WTC11 (cell line): Measurements from ENCODE around the gene IMPDH1. TPM values are rescaled to one million over a fixed set of nuclear protein-coding genes. Genes with fewer than 3 reads are reported as not detected.

Source experiments
- ATAC-seq: fragments of 200-7000 bp; cut with Tn5 transposase; 2 replicates; pipeline ENCODE4 v1.10.0; 2021; ENCODE audit warnings: mild to moderate bottlenecking, moderate library complexity
- CTCF ChIA-PET: fragments of 300-600 bp; sonication (Branson Sonifier 250); formaldehyde crosslinking; loops from one replicate; lab custom pipeline; 2021; ENCODE audit warnings: antibody characterized with exemption; lab: Charles Lee
- POLR2A ChIA-PET: fragments of 350-600 bp; sonication (Branson Sonifier 250); formaldehyde crosslinking; loops from one replicate; lab custom pipeline; 2021; ENCODE audit warnings: antibody characterized with exemption; lab: Charles Lee
- DNase-seq: peaks from one replicate; pipeline ENCODE4 v3.0.0; 2021; ENCODE audit warnings: low spot score
- H3K27ac Mint-ChIP-seq: 2 replicates; pipeline ENCODE4 v1.8.0; 2021; ENCODE audit warnings: mixed read lengths
- H3K27me3 Mint-ChIP-seq: 2 replicates; pipeline ENCODE4 v1.8.0; 2021; ENCODE audit warnings: low read depth, mild to moderate bottlenecking, moderate library complexity, mixed read lengths
- H3K36me3 Mint-ChIP-seq: 2 replicates; pipeline ENCODE4 v1.8.0; 2021; ENCODE audit warnings: mixed read lengths
- H3K4me1 Mint-ChIP-seq: 2 replicates; pipeline ENCODE4 v1.8.0; 2022; ENCODE audit warnings: mixed read lengths
- H3K4me3 Mint-ChIP-seq: 2 replicates; pipeline ENCODE4 v1.8.0; 2021; ENCODE audit warnings: mild to moderate bottlenecking, moderate library complexity, mixed read lengths
- H3K9me3 Mint-ChIP-seq: 2 replicates; pipeline ENCODE4 v1.8.0; 2021; ENCODE audit warnings: mixed read lengths
- AR ChIP-seq: fragments of 250-450 bp; sonication (Bioruptor Pico); IDR thresholded peaks from 2 replicates; pipeline ENCODE4 v1.9.0; 2021; ENCODE audit warnings: mild to moderate bottlenecking
- ATF6 ChIP-seq: sonication (generic); formaldehyde crosslinking; IDR thresholded peaks from 2 replicates; pipeline ENCODE4 v1.8.1; 2023; ENCODE audit warnings: mild to moderate bottlenecking, missing genetic modification reagents
- ERG ChIP-seq: fragments of 250-450 bp; sonication (Bioruptor Pico); IDR thresholded peaks from 2 replicates; pipeline ENCODE4 v1.8.0; 2021; ENCODE audit warnings: mild to moderate bottlenecking
- FOXJ3 ChIP-seq: sonication (generic); formaldehyde crosslinking; IDR thresholded peaks from 2 replicates; pipeline ENCODE4 v1.9.0; 2021; ENCODE audit warnings: missing genetic modification reagents, mild to moderate bottlenecking, borderline replicate concordance
- FOXP1 ChIP-seq: sonication (generic); formaldehyde crosslinking; IDR thresholded peaks from 2 replicates; pipeline ENCODE4 v1.8.0; 2022; ENCODE audit warnings: missing genetic modification reagents, mild to moderate bottlenecking, moderate library complexity, borderline replicate concordance
- IRF2 ChIP-seq: sonication (generic); formaldehyde crosslinking; IDR thresholded peaks from 2 replicates; pipeline ENCODE4 v1.8.0; 2022; ENCODE audit warnings: low read depth, missing genetic modification reagents, borderline replicate concordance
- JAZF1 ChIP-seq: fragments of 250-450 bp; sonication (Bioruptor Pico); IDR thresholded peaks from 2 replicates; pipeline ENCODE4 v1.9.0; 2021; ENCODE audit warnings: moderate library complexity, mild to moderate bottlenecking, inconsistent platforms
- JUN ChIP-seq: sonication (generic); formaldehyde crosslinking; IDR thresholded peaks from 2 replicates; pipeline ENCODE4 v1.8.0; 2023; ENCODE audit warnings: mild to moderate bottlenecking, missing genetic modification reagents
- NR2C2 ChIP-seq: sonication (generic); formaldehyde crosslinking; IDR thresholded peaks from 2 replicates; pipeline ENCODE4 v1.8.0; 2022; ENCODE audit warnings: mild to moderate bottlenecking, missing genetic modification reagents
- OVOL2 ChIP-seq: fragments of 250-450 bp; sonication (Bioruptor Pico); IDR thresholded peaks from 2 replicates; pipeline ENCODE4 v1.9.0; 2021; ENCODE audit warnings: mild to moderate bottlenecking, borderline replicate concordance
- SMAD4 ChIP-seq: sonication (generic); formaldehyde crosslinking; IDR thresholded peaks from 2 replicates; pipeline ENCODE4 v1.8.0; 2022; ENCODE audit warnings: mild to moderate bottlenecking, missing genetic modification reagents
- STAT6 ChIP-seq: sonication (generic); formaldehyde crosslinking; conservative IDR thresholded peaks from 2 replicates; pipeline ENCODE4 v1.8.1; 2023; ENCODE audit warnings: mild to moderate bottlenecking, low read depth, missing genetic modification reagents, moderate library complexity
- ZNF121 ChIP-seq: sonication (generic); formaldehyde crosslinking; IDR thresholded peaks from 2 replicates; pipeline ENCODE4 v1.8.0; 2023; ENCODE audit warnings: missing genetic modification reagents
- ZNF219 ChIP-seq: sonication (generic); formaldehyde crosslinking; IDR thresholded peaks from 2 replicates; pipeline ENCODE4 v1.8.0; 2023; ENCODE audit warnings: missing genetic modification reagents, mild to moderate bottlenecking, borderline replicate concordance
- ZNF317 ChIP-seq: sonication (generic); formaldehyde crosslinking; IDR thresholded peaks from 2 replicates; pipeline ENCODE4 v1.8.1; 2023; ENCODE audit warnings: low read depth, mild to moderate bottlenecking, moderate library complexity, missing genetic modification reagents, borderline replicate concordance
- ZNF423 ChIP-seq: fragments of 250-450 bp; sonication (Bioruptor Pico); IDR thresholded peaks from 2 replicates; pipeline ENCODE4 v2.1.2; 2022; ENCODE audit warnings: mild to moderate bottlenecking, moderate library complexity
- total RNA-seq: library from RNA; stranded (reverse); gene quantifications from 3 replicates; pipeline ENCODE4 v1.2.3, GENCODE V29; 2021
- TF ChIP-seq, protein P1 (sequence below): sonication (generic); formaldehyde crosslinking; IDR thresholded peaks from 2 replicates; pipeline ENCODE4 v1.8.0; 2022; ENCODE audit warnings: mild to moderate bottlenecking, missing genetic modification reagents
- TF ChIP-seq, protein P2 (sequence below): sonication (generic); formaldehyde crosslinking; IDR thresholded peaks from 2 replicates; pipeline ENCODE4 v1.8.1; 2022; ENCODE audit warnings: missing genetic modification reagents, borderline replicate concordance
- TF ChIP-seq, protein P3 (sequence below): sonication (generic); formaldehyde crosslinking; IDR thresholded peaks from 2 replicates; pipeline ENCODE4 v1.8.1; 2022; ENCODE audit warnings: low read depth, mild to moderate bottlenecking, moderate library complexity, missing genetic modification reagents, borderline replicate concordance

Gene IMPDH1
- total RNA-seq, 1 experiment from 2014 or later = 54.2 TPM

- Mint-ChIP-seq H3K27ac (no peak overlapping the region), H3K36me3 (no peaks in the 10 kb centered on the region), H3K4me3 (no peak overlapping the region), H3K4me1 (peaks cover 30% of the 10 kb centered on the region), H3K27me3 (no peaks in the 10 kb centered on the region)
- ATAC-seq = no peak
- CTCF ChIA-PET = interaction anchor here (0.5 to 3.5 kb wide), 5 partner anchors 10 to 234 kb away, joined by 3 to 21 read pairs (median 4); no protein-coding TSS in a partner anchor
- POLR2A ChIA-PET = no interaction called here
- TF ChIP-seq NR2C2 (CRISPR knock-in tag) = no peak
- TF ChIP-seq IRF2 = no peak
- TF ChIP-seq, protein P1, sequence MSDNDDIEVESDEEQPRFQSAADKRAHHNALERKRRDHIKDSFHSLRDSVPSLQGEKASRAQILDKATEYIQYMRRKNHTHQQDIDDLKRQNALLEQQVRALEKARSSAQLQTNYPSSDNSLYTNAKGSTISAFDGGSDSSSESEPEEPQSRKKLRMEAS (CRISPR knock-in tag) = no peak
- no peak for TF ChIP-seq ERG
- TF ChIP-seq ZNF219 (CRISPR knock-in tag) = no peak
- TF ChIP-seq, all 79 proteins: peak for 0
- no peaks in the 10 kb centered on the region for H3K9me3 Mint-ChIP-seq
- DNase-seq = no peak
These were observed 22.0 kb upstream of the IMPDH1 start for GRCh38 chr7:128431754-128432153.

DNA sequence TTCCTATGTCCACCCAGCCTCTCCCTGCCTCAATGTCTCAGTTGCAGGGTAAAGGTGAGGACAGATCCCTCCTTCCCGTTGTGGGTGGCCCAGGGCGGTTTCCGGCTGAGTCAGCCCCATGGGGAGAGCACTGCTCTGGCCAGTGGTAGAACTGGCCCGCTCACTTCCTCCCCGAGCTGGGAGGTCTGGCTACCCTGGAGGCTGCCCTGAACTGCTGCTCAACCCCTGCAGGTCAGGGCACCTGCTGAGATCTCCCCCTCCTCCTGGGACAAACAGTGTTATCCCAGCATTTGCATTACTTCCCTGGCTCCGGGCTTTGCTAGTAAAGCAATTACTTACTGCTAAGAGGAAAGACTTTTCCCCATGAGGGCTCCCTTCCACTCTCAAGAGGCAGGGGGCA, 21.4 kb upstream of the IMPDH1 start:
- TF ChIP-seq OVOL2 (CRISPR knock-in tag) (no peak), ZNF423 (CRISPR knock-in tag) (peak; percentile 81), IRF2 (no peak), ZNF121 (CRISPR knock-in tag) (peak; percentile 96)
- Mint-ChIP-seq H3K27ac (no peak overlapping the region), H3K9me3 (no peaks in the 10 kb centered on the region), H3K27me3 (no peaks in the 10 kb centered on the region), H3K4me1 (peaks cover 30% of the 10 kb centered on the region), H3K4me3 (no peak overlapping the region), H3K36me3 (no peaks in the 10 kb centered on the region)
- ChIA-PET CTCF (interaction anchor here (0.5 to 3.5 kb wide), 4 partner anchors 28 to 235 kb away, joined by 3 to 21 read pairs (median 8); no protein-coding TSS in a partner anchor), POLR2A (no interaction called here)
- peak; percentile 70 for ATAC-seq
- peak; percentile 43 for DNase-seq

DNA sequence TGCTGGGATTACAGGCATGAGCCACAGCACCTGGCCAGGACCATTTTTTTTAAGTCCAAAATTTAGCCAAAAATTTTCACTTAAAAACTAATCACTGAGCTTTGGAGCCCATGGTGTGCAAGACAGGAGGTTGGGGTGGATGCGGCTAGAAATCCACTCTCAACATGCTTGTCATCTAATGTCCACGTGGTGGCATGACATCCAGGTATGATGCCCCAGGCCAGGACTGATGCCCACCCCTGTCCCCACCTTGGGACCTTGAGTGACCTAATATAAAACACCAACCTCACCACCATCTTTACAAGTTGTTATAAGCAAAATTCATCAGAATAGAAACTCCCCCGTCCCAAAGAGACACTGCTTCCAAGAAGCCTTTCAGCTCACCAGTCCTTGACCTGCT, 20.4 kb upstream of the IMPDH1 start:
- Mint-ChIP-seq H3K27me3 (no peaks in the 10 kb centered on the region), H3K27ac (no peak overlapping the region), H3K36me3 (no peaks in the 10 kb centered on the region), H3K4me3 (no peak overlapping the region), H3K4me1 (peaks cover 21% of the 10 kb centered on the region), H3K9me3 (no peaks in the 10 kb centered on the region)
- ATAC-seq = no peak
- ChIA-PET CTCF (interaction anchor here (1.1 to 3.5 kb wide), 4 partner anchors 29 to 43 kb away, joined by 4 to 21 read pairs (median 7); no protein-coding TSS in a partner anchor), POLR2A (no interaction called here)
- no peak for DNase-seq
- no peak for TF ChIP-seq STAT6 (CRISPR knock-in tag)
- TF ChIP-seq JAZF1 = no peak
- no peak for TF ChIP-seq ATF6
- no peak for TF ChIP-seq ZNF317 (CRISPR knock-in tag)
- TF ChIP-seq FOXP1 = no peak
- no peak for TF ChIP-seq SMAD4 (CRISPR knock-in tag)
- TF ChIP-seq, protein P2, sequence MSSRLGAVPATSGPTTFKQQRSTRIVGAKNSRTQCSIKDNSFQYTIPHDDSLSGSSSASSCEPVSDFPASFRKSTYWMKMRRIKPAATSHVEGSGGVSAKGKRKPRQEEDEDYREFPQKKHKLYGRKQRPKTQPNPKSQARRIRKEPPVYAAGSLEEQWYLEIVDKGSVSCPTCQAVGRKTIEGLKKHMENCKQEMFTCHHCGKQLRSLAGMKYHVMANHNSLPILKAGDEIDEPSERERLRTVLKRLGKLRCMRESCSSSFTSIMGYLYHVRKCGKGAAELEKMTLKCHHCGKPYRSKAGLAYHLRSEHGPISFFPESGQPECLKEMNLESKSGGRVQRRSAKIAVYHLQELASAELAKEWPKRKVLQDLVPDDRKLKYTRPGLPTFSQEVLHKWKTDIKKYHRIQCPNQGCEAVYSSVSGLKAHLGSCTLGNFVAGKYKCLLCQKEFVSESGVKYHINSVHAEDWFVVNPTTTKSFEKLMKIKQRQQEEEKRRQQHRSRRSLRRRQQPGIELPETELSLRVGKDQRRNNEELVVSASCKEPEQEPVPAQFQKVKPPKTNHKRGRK (CRISPR knock-in tag) = no peak
- no peak for TF ChIP-seq ZNF219 (CRISPR knock-in tag)
- no peak for TF ChIP-seq AR (CRISPR knock-in tag)
- TF ChIP-seq NR2C2 (CRISPR knock-in tag) = no peak
- TF ChIP-seq FOXJ3 = no peak
- no peak for TF ChIP-seq JUN
- TF ChIP-seq, protein P3, sequence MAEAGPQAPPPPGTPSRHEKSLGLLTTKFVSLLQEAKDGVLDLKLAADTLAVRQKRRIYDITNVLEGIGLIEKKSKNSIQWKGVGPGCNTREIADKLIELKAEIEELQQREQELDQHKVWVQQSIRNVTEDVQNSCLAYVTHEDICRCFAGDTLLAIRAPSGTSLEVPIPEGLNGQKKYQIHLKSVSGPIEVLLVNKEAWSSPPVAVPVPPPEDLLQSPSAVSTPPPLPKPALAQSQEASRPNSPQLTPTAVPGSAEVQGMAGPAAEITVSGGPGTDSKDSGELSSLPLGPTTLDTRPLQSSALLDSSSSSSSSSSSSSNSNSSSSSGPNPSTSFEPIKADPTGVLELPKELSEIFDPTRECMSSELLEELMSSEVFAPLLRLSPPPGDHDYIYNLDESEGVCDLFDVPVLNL (CRISPR knock-in tag) = no peak
